H1 (cell line): Measurements from ENCODE around the gene TEX9. TPM values are rescaled to one million over a fixed set of nuclear protein-coding genes. Genes with fewer than 3 reads are reported as not detected.

ENCODE experiments used
- CTCF ChIA-PET: fragments of 300-600 bp; sonication (Branson Sonifier 250); formaldehyde crosslinking; loops from one replicate; lab custom pipeline; 2021; ENCODE audit not compliant: partially characterized antibody; lab: Charles Lee
- POLR2A ChIA-PET: fragments of 300-600 bp; sonication (Branson Sonifier 250); formaldehyde crosslinking; loops from one replicate; lab custom pipeline; 2021; ENCODE audit warnings: inconsistent platforms; ENCODE audit not compliant: partially characterized antibody; lab: Charles Lee
- DNase-seq, 2 experiments: peaks; one replicate each; pipeline versions ENCODE4 v3.0.0 to v3.0.0-alpha.2; 2010 to 2022; ENCODE audit warnings: low spot score in 2 of 2, low read depth in 1 of 2, mixed read lengths in 1 of 2
- FAIRE-seq: peaks from 2 replicates; lab custom pipeline; 2011; peaks lifted over from hg19 to GRCh38; lab: Jason Lieb, UNC
- H2AFZ ChIP-seq: 2 replicates; pipeline ENCODE4 v1.8.1; 2012; ENCODE audit warnings: low read length, inconsistent platforms
- H2AK5ac ChIP-seq: 2 replicates; pipeline ENCODE4 v1.6.1; 2013; ENCODE audit warnings: low read depth, low read length
- H2BK120ac ChIP-seq: replicated peaks from 2 replicates; pipeline ENCODE3; 2013; ENCODE audit warnings: low read depth, low read length, inconsistent platforms
- H2BK12ac ChIP-seq: 2 replicates; pipeline ENCODE4 v1.6.1; 2013; ENCODE audit warnings: low read depth, low read length
- H2BK15ac ChIP-seq: 2 replicates; pipeline ENCODE4 v1.6.1; 2013; ENCODE audit warnings: low read length
- H2BK20ac ChIP-seq: 2 replicates; pipeline ENCODE4 v1.6.1; 2013; ENCODE audit warnings: low read length
- H2BK5ac ChIP-seq: 2 replicates; pipeline ENCODE4 v1.6.1; 2013; ENCODE audit warnings: low read depth, low read length
- H3K14ac ChIP-seq: 2 replicates; pipeline ENCODE4 v1.6.1; 2013; ENCODE audit warnings: inconsistent platforms; ENCODE audit not compliant: insufficient read length
- H3K18ac ChIP-seq: 2 replicates; pipeline ENCODE4 v1.6.1; 2013; ENCODE audit warnings: low read length; ENCODE audit errors: extremely low read depth
- H3K23ac ChIP-seq: 2 replicates; pipeline ENCODE4 v1.6.1; 2013; ENCODE audit warnings: inconsistent platforms; ENCODE audit not compliant: insufficient read length
- H3K23me2 ChIP-seq: 2 replicates; pipeline ENCODE4 v1.6.1; 2013; ENCODE audit warnings: low read depth, low read length
- H3K27ac ChIP-seq: 2 replicates; pipeline ENCODE4 v1.6.1; 2011; ENCODE audit warnings: low read depth, low read length, inconsistent platforms
- H3K27me3 ChIP-seq, 4 experiments: replicated peaks in 1 of 4; 1 replicate in 1 of 4; 2 replicates in 3 of 4; pipeline versions ENCODE4 v1.6.1 to v1.8.1; 2011 to 2013; ENCODE audit warnings: low read length in 3 of 4, mild to moderate bottlenecking in 3 of 4, inconsistent platforms in 2 of 4, mixed read lengths in 2 of 4, moderate library complexity in 1 of 4; ENCODE audit not compliant: control insufficient read depth in 3 of 4, insufficient read depth in 3 of 4; ENCODE audit errors: extremely low read depth in 1 of 4
- H3K36me3 ChIP-seq, 4 experiments: 2 replicates each; pipeline versions ENCODE4 v1.6.1 to v1.8.1; 2011 to 2013; ENCODE audit warnings: mild to moderate bottlenecking in 4 of 4, low read length in 3 of 4, moderate library complexity in 2 of 4, control low read depth in 1 of 4, inconsistent platforms in 1 of 4; ENCODE audit not compliant: insufficient read depth in 4 of 4, control insufficient read depth in 2 of 4
- H3K4ac ChIP-seq: replicated peaks from 2 replicates; pipeline ENCODE3; 2013; ENCODE audit warnings: low read length, low read depth, mixed read lengths, inconsistent platforms; ENCODE audit not compliant: insufficient read length
- H3K4me1 ChIP-seq, 4 experiments: replicated peaks in 1 of 4; 1 replicate in 1 of 4; 2 replicates in 3 of 4; pipeline versions ENCODE4 v1.6.1 to v1.8.1; 2011 to 2013; ENCODE audit warnings: low read length in 3 of 4, inconsistent platforms in 2 of 4, mixed read lengths in 1 of 4; ENCODE audit not compliant: insufficient read depth in 4 of 4, control insufficient read depth in 3 of 4
- H3K4me2 ChIP-seq, 2 experiments: 2 replicates each; pipeline versions ENCODE4 v1.6.1 to v1.8.1; 2011 to 2013; ENCODE audit warnings: low read depth in 2 of 2, low read length in 2 of 2, control low read depth in 1 of 2, inconsistent platforms in 1 of 2, mild to moderate bottlenecking in 1 of 2; ENCODE audit not compliant: insufficient read depth in 1 of 2
- H3K4me3 ChIP-seq, 4 experiments: fragments of 200-600, 300-600 bp in 1 of 4; sonication (generic), shearing (Covaris generic), sonication (Bioruptor Twin) in 1 of 4; 2 replicates each; pipeline versions ENCODE4 v1.5.1 to v1.8.1; 2011 to 2016; ENCODE audit warnings: low read length in 4 of 4, low read depth in 3 of 4, control low read depth in 2 of 4, inconsistent platforms in 2 of 4, mild to moderate bottlenecking in 2 of 4, mixed read lengths in 1 of 4, moderate library complexity in 1 of 4; ENCODE audit not compliant: insufficient read depth in 2 of 4; ENCODE audit errors: extremely low read depth in 1 of 4
- H3K56ac ChIP-seq: replicated peaks from 2 replicates; pipeline ENCODE3; 2013; ENCODE audit warnings: low read depth, mild to moderate bottlenecking, mixed read lengths, low read length, inconsistent platforms; ENCODE audit not compliant: insufficient read length
- H3K79me1 ChIP-seq: 2 replicates; pipeline ENCODE4 v1.6.1; 2013; ENCODE audit warnings: low read depth, low read length, control low read depth
- H3K79me2 ChIP-seq, 2 experiments: 2 replicates each; pipeline versions ENCODE4 v1.6.1 to v1.8.1; 2012 to 2013; ENCODE audit warnings: low read length in 2 of 2, mild to moderate bottlenecking in 2 of 2, inconsistent platforms in 1 of 2; ENCODE audit not compliant: insufficient read depth in 2 of 2, control insufficient read depth in 1 of 2
- H3K9ac ChIP-seq, 4 experiments: replicated peaks in 1 of 4; 1 replicate in 1 of 4; 2 replicates in 3 of 4; pipeline versions ENCODE4 v1.6.1 to v1.8.1; 2011 to 2013; ENCODE audit warnings: low read depth in 3 of 4, low read length in 3 of 4, control low read depth in 2 of 4, mild to moderate bottlenecking in 2 of 4, moderate library complexity in 2 of 4, inconsistent platforms in 1 of 4; ENCODE audit errors: extremely low read depth in 1 of 4
- H3K9me3 ChIP-seq, 2 experiments: 2 replicates each; pipeline versions ENCODE4 v1.6.1 to v1.8.1; 2012 to 2013; ENCODE audit warnings: mild to moderate bottlenecking in 2 of 2, moderate library complexity in 2 of 2, control low read depth in 1 of 2, inconsistent platforms in 1 of 2, low read depth in 1 of 2, low read length in 1 of 2, mixed read lengths in 1 of 2; ENCODE audit not compliant: insufficient read depth in 2 of 2
- H4K20me1 ChIP-seq, 2 experiments: replicated peaks in 1 of 2; 2 replicates each; pipeline versions ENCODE3 to v1.8.1; 2011 to 2013; ENCODE audit warnings: inconsistent platforms in 2 of 2, low read length in 2 of 2, mild to moderate bottlenecking in 1 of 2; ENCODE audit not compliant: insufficient read depth in 2 of 2, control insufficient read depth in 1 of 2
- H4K5ac ChIP-seq: 2 replicates; pipeline ENCODE4 v1.6.1; 2013; ENCODE audit warnings: low read length, low read depth, mixed read lengths, inconsistent platforms; ENCODE audit not compliant: insufficient read length
- H4K8ac ChIP-seq: 2 replicates; pipeline ENCODE4 v1.8.0; 2013; ENCODE audit warnings: mild to moderate bottlenecking, moderate library complexity, low read length, inconsistent platforms; ENCODE audit not compliant: insufficient read depth; ENCODE audit errors: extremely low read depth
- H4K91ac ChIP-seq: replicated peaks from 2 replicates; pipeline ENCODE3; 2013; ENCODE audit warnings: low read length, mixed read lengths, inconsistent platforms; ENCODE audit not compliant: insufficient read length
- CEBPB ChIP-seq: IDR thresholded peaks from 2 replicates; pipeline ENCODE4 v1.6.1; 2012; ENCODE audit warnings: low read depth, low read length
- CTCF ChIP-seq, 3 experiments: IDR thresholded peaks; 1 replicate in 2 of 3; 2 replicates in 1 of 3; pipeline versions ENCODE4 v1.5.1 to v1.6.1; 2011; ENCODE audit warnings: low read length in 3 of 3, mild to moderate bottlenecking in 3 of 3, inconsistent platforms in 2 of 3, low read depth in 1 of 3, moderate library complexity in 1 of 3; ENCODE audit not compliant: insufficient read depth in 1 of 3; ENCODE audit errors: control extremely low read depth in 1 of 3
- KDM4A ChIP-seq: IDR thresholded peaks from one replicate; pipeline ENCODE4 v1.7.1; 2012; ENCODE audit warnings: low read depth, mild to moderate bottlenecking, moderate library complexity, low read length, inconsistent platforms; ENCODE audit not compliant: severe bottlenecking
- MAFK ChIP-seq: IDR thresholded peaks from 2 replicates; pipeline ENCODE4 v1.6.1; 2012; ENCODE audit warnings: low read depth, mild to moderate bottlenecking, improper control_type of control experiment, low read length
- RXRA ChIP-seq: IDR thresholded peaks from 2 replicates; pipeline ENCODE4 v1.6.1; 2011; ENCODE audit warnings: low read depth, mild to moderate bottlenecking, low read length, moderate library complexity; ENCODE audit not compliant: insufficient read depth
- YY1 ChIP-seq: IDR thresholded peaks from 2 replicates; pipeline ENCODE4 v1.6.1; 2011; ENCODE audit warnings: low read depth, mild to moderate bottlenecking, low read length
- WGBS, 2 experiments: shearing (Covaris generic) in 1 of 2; methylation state at CpG; one replicate each; pipeline versions ENCODE4 v1.1.6 to v1.1.7; 2013 to 2015; ENCODE audit warnings: low lambda C conversion rate in 2 of 2, mixed read lengths in 2 of 2, inconsistent platforms in 1 of 2, low coverage in 1 of 2, missing lambda C conversion rate in 1 of 2; ENCODE audit not compliant: insufficient replicate concordance in 2 of 2, insufficient coverage in 1 of 2, insufficient read length in 1 of 2; ENCODE audit errors: extremely low coverage in 1 of 2, missing lambda C conversion rate in 1 of 2; 5-methylcytosine and 5-hydroxymethylcytosine counted together
- polyA plus RNA-seq, 7 experiments: library from polyadenylated mRNA; depleted of rRNA in 3 of 7; stranded (reverse) in 5 of 7; unstranded in 2 of 7; fragments of >200 nt in 5 of 7; fragments of 200-250 nt in 2 of 7; gene quantifications; 1 replicate in 5 of 7; 2 replicates in 1 of 7; 4 replicates in 1 of 7; pipeline versions ENCODE4 v1.2.1 to v1.2.3, GENCODE V29; 2011 to 2013; ENCODE audit warnings: missing spikeins in 2 of 7, mixed read lengths in 2 of 7
- total RNA-seq: library from RNA; stranded (reverse); fragmentation: NEBNext Ultra II Directional; extraction: Animal tissue kit (Norgen Biotek cat#: 25700); gene quantifications from 2 replicates; pipeline ENCODE4 v1.2.1, GENCODE V29; 2021

The TEX9 gene
- total and polyA plus RNA-seq, 2 of the 8 experiments (the other 6 are each of a cell fraction or from before 2014, with no cell fraction given): 3.4 to 12.3 TPM

DNA sequence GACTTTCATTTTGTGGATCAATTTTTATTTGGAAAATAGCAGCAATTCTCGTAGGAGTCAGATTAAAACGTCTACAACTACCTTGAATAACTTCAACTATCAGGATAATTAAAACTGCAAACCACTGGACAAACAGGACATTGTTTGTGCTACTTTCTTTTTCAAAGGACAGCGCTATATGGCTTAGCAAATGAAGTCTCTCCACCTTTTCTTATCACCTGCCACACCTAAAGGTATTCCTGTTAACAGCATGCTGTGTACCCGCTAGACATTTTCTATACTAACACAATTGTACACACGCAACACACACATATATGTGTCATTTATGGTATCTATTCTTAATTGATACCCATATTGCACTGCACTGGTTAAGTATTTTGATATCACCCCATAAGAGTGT is 80.5 kb downstream of the TEX9 start:
- no peak overlapping the region for H2AK5ac ChIP-seq
- no peak overlapping the region for H2BK15ac ChIP-seq
- H3K4me3 ChIP-seq: no peak overlapping the region
- H3K36me3 ChIP-seq: peaks cover 0 to 4% (median 0%) of the 10 kb centered on the region in 4 experiments; a peak in 2 of 8 replicates
- DNase-seq (no peak), FAIRE-seq (no peak)
- H2BK20ac ChIP-seq: no peak overlapping the region
- no peak overlapping the region for H3K14ac ChIP-seq
- H3K4me1 ChIP-seq: no peaks in the 10 kb centered on the region
- no peak overlapping the region for H4K5ac ChIP-seq
- H3K4ac ChIP-seq: no peak overlapping the region
- no peak overlapping the region for H3K9ac ChIP-seq
- 83% methylated on average over 5 of the region's 5 CpGs; no CpG with 5 or more reads in 1 of the 2 experiments for WGBS, 2 experiments
- H2BK5ac ChIP-seq: no peak overlapping the region
- no peak for TF ChIP-seq MAFK
- TF ChIP-seq KDM4A: no peak
- no peak for TF ChIP-seq CEBPB
- no peak for TF ChIP-seq CTCF (IDR thresholded peaks at IDR 0.05; ENCODE audit: control extremely low read depth in 1 of 3, insufficient read depth in 1 of 3, low read depth in 1 of 3, low read length in 3 of 3)
- no peak for TF ChIP-seq RXRA
- TF ChIP-seq YY1: no peak
- no peak overlapping the region for H3K4me2 ChIP-seq
- no peak overlapping the region for H2BK120ac ChIP-seq
- H3K18ac ChIP-seq: no peak overlapping the region
- H3K27me3 ChIP-seq: no peaks in the 10 kb centered on the region
- ChIA-PET POLR2A (no interaction called here), CTCF (no interaction called here)
- no peaks in the 10 kb centered on the region for H3K79me1 ChIP-seq
- peaks cover 0 to 6% of the 10 kb centered on the region in 2 experiments; a peak in 1 of 4 replicates for H3K9me3 ChIP-seq
- no peak overlapping the region for H4K8ac ChIP-seq
- H3K23ac ChIP-seq: no peak overlapping the region
- no peak overlapping the region for H4K91ac ChIP-seq
- H3K23me2 ChIP-seq: no peaks in the 10 kb centered on the region
- no peak overlapping the region for H3K56ac ChIP-seq
- H2AFZ ChIP-seq: no peak overlapping the region
- no peak overlapping the region for H2BK12ac ChIP-seq
- H3K27ac ChIP-seq: no peak overlapping the region
- H4K20me1 ChIP-seq: no peaks in the 10 kb centered on the region
- H3K79me2 ChIP-seq: no peaks in the 10 kb centered on the region
